Measurements from ENCODE around the gene EIF4G3. TPM values are rescaled to one million over a fixed set of nuclear protein-coding genes. Genes with fewer than 3 reads are reported as not detected.

Gene EIF4G3
- total and polyA plus RNA-seq, 9 of the 15 experiments (the other 6 are each of a cell fraction or from before 2014, with no cell fraction given) = 6.7 to 40.5 (median 32.1) TPM

DNA sequence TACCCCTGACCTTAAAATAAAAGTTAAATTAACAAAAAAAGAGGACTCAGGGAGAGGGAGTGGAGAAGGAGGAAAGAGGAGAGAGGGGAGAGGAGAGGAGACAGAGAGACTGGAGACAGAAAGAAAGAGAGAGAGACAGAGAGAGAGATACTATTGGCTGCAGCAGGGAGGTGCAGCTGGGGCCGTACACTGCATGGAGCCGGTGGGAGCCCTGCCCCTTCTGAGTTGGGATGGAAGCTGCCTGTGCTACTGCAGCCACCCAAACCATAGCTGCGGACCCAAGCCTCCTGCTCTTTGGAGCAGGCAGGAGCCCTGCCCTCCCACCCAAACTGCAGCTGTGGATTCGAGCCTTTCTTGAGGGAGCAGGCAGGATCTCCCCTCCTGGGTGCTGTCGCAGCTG is 356.9 kb downstream of the EIF4G3 start:
- ChIA-PET CTCF (ENCODE audit: low intra/inter-chr PET ratio) (no interaction called here), POLR2A (interaction anchor here (1.2 kb wide), 1 partner anchor 10 kb away, joined by 5 read pairs; no protein-coding TSS in a partner anchor)
- Histone ChIP-seq H3K27me3 (ENCODE audit: control insufficient read depth in 2 of 2, insufficient read depth in 2 of 2, low read length in 2 of 2) (no peaks in the 10 kb centered on the region), H3K4me1 (replicated peaks in 1 of 2; ENCODE audit: control insufficient read depth in 2 of 2, insufficient read depth in 2 of 2, low read length in 2 of 2) (peaks cover 0 to 5% of the 10 kb centered on the region in 2 experiments; a peak in 2 of 5 replicates), H3K27ac (ENCODE audit: extremely low read depth, low read depth, low read length) (no peak overlapping the region), H3K36me3 (ENCODE audit: control insufficient read depth, insufficient read depth, low read length) (peaks cover 15% of the 10 kb centered on the region; the same call in 1 of the 3 replicates), H4K20me1 (replicated peaks; ENCODE audit: control insufficient read depth, insufficient read depth, low read length) (no peaks in the 10 kb centered on the region), H3K9me3 (replicated peaks; ENCODE audit: control insufficient read depth, insufficient read depth, low read depth, low read length) (no peaks in the 10 kb centered on the region), H3K79me2 (ENCODE audit: control insufficient read depth, insufficient read depth, low read length) (no peaks in the 10 kb centered on the region), H3K4me3 (no peak overlapping the region), H3K9ac (ENCODE audit: insufficient read depth in 1 of 2, low read depth in 2 of 2, low read length in 2 of 2) (no peak overlapping the region; a peak in 2 of 4 replicates), H3K9me1 (ENCODE audit: control insufficient read depth, insufficient read depth, low read length) (no peaks in the 10 kb centered on the region), H3K4me2 (ENCODE audit: insufficient read depth, low read length) (no peak overlapping the region), H2AFZ (ENCODE audit: low read depth, low read length) (no peak overlapping the region)
- no peak for DNase-seq (ENCODE audit: extremely low read depth in 1 of 4, low spot score in 3 of 4)
- in situ Hi-C loops (cut with MboI) = no loop called here
- intact Hi-C loops (cut with micrococcal nuclease) = no loop called here
- peak; percentile 59 for ATAC-seq
- 60% methylated on average over 4 of the region's 5 CpGs for WGBS (ENCODE audit: insufficient coverage, low coverage, missing lambda C conversion rate)
- no peak for FAIRE-seq
- no peak for TF ChIP-seq SIN3A (IDR thresholded peaks at IDR 0.05; ENCODE audit: borderline replicate concordance in 2 of 2, control insufficient read depth in 1 of 2, low read depth in 2 of 2, low read length in 2 of 2)
- no peak for TF ChIP-seq BCOR (IDR thresholded peaks at IDR 0.05)
- TF ChIP-seq PHB (CRISPR knock-in tag; IDR thresholded peaks at IDR 0.05) = no peak
- TF ChIP-seq, protein P1, sequence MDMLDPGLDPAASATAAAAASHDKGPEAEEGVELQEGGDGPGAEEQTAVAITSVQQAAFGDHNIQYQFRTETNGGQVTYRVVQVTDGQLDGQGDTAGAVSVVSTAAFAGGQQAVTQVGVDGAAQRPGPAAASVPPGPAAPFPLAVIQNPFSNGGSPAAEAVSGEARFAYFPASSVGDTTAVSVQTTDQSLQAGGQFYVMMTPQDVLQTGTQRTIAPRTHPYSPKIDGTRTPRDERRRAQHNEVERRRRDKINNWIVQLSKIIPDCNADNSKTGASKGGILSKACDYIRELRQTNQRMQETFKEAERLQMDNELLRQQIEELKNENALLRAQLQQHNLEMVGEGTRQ (CRISPR knock-in tag; IDR thresholded peaks at IDR 0.05) = no peak
- no peak for TF ChIP-seq ZNF764 (CRISPR knock-in tag; IDR thresholded peaks at IDR 0.05; ENCODE audit: low read depth)
- TF ChIP-seq TEAD1 (CRISPR knock-in tag; IDR thresholded peaks at IDR 0.05) = no peak
- no peak for TF ChIP-seq BHLHE40 (IDR thresholded peaks at IDR 0.05; ENCODE audit: low read length)
- TF ChIP-seq, protein P2, sequence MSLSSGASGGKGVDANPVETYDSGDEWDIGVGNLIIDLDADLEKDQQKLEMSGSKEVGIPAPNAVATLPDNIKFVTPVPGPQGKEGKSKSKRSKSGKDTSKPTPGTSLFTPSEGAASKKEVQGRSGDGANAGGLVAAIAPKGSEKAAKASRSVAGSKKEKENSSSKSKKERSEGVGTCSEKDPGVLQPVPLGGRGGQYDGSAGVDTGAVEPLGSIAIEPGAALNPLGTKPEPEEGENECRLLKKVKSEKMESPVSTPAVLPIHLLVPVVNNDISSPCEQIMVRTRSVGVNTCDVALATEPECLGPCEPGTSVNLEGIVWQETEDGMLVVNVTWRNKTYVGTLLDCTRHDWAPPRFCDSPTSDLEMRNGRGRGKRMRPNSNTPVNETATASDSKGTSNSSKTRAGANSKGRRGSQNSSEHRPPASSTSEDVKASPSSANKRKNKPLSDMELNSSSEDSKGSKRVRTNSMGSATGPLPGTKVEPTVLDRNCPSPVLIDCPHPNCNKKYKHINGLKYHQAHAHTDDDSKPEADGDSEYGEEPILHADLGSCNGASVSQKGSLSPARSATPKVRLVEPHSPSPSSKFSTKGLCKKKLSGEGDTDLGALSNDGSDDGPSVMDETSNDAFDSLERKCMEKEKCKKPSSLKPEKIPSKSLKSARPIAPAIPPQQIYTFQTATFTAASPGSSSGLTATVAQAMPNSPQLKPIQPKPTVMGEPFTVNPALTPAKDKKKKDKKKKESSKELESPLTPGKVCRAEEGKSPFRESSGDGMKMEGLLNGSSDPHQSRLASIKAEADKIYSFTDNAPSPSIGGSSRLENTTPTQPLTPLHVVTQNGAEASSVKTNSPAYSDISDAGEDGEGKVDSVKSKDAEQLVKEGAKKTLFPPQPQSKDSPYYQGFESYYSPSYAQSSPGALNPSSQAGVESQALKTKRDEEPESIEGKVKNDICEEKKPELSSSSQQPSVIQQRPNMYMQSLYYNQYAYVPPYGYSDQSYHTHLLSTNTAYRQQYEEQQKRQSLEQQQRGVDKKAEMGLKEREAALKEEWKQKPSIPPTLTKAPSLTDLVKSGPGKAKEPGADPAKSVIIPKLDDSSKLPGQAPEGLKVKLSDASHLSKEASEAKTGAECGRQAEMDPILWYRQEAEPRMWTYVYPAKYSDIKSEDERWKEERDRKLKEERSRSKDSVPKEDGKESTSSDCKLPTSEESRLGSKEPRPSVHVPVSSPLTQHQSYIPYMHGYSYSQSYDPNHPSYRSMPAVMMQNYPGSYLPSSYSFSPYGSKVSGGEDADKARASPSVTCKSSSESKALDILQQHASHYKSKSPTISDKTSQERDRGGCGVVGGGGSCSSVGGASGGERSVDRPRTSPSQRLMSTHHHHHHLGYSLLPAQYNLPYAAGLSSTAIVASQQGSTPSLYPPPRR (CRISPR knock-in tag; IDR thresholded peaks at IDR 0.05; ENCODE audit: borderline replicate concordance) = no peak
- no peak for TF ChIP-seq MEF2A (IDR thresholded peaks at IDR 0.05; ENCODE audit: control insufficient read depth, low read depth, low read length)
- no peak for TF ChIP-seq CCNT2 (IDR thresholded peaks at IDR 0.05; ENCODE audit: borderline replicate concordance, extremely low read depth, insufficient read length, low read depth, low read length)
- BruUV-seq (replicated peaks) = no TSS peak

Measured in K562 (cell line).